Stimulated activated CD8-positive, alpha-beta memory T cell treated with anti-CD3 and anti-CD28 coated beads, Interleukin-7, amount 100 ng/mL, for 48 hours (primary cell): ENCODE results near the gene ZNF133.
"Not testable (repeated sequence)": the region's sequence is repeated elsewhere in the genome, so short reads cannot be mapped to it uniquely, and the experiment has no call there.

Experiments
- DNase-seq, 2 donors: peaks; one replicate each; pipeline ENCODE4 v3.0.0-alpha.2; 2020; ENCODE audit warnings: low read depth in 1 of 2; ENCODE audit errors: extremely low read depth in 1 of 2

The ZNF133 gene

DNA sequence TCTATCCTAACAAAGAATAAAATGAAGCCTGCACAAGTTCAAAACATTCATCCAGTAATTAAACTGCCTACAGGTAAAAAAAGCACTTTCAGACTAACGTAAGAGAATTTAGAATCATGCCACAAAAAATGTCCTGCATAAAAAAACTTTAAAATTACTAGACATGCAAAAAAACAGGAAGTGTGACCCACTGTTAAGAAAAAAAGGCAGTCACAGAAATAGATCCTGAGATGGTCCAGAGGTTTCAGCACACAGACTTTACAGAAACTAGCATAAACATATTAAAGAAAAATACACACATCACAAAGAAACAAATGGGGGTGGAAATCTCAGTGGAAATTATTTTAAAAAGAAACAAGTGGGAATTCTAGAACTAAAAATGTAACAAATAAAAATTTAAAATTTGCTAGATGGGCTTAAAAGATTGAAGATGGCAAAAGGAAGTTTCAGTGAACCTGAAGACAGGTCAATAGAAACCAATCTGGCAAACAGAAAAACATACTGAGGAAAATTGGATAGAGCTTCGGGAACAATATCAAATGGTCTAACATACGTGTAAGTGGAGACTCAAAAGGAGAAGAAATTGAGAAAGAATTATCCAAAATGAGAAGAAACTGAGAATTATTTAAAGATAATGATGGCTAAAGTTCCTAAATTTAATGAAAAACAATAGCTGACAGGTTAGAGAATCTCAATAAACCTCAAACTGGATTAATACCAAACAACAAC is 3.4 kb upstream of the ZNF133 start:
- DNase-seq, result no peak

DNA sequence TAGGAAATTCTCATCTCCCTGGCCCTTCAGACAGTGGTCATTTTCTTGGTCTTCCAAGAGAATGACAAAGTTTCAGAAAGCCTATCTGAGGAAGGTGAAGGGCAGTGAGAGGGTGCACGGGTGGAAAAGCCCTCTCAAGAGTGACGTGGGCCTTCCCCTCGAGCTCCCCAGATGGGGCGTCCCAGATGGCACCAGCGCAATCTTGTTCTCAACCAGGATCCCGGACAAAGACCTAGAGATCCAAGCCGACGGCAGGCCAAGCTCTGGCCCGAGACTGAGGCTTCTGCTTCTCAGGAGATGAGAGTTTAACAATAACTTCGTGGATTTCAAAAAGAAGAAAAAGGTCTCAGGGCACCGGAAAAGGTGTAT is 797 bp upstream of the ZNF133 start:
- no peak for DNase-seq

DNA sequence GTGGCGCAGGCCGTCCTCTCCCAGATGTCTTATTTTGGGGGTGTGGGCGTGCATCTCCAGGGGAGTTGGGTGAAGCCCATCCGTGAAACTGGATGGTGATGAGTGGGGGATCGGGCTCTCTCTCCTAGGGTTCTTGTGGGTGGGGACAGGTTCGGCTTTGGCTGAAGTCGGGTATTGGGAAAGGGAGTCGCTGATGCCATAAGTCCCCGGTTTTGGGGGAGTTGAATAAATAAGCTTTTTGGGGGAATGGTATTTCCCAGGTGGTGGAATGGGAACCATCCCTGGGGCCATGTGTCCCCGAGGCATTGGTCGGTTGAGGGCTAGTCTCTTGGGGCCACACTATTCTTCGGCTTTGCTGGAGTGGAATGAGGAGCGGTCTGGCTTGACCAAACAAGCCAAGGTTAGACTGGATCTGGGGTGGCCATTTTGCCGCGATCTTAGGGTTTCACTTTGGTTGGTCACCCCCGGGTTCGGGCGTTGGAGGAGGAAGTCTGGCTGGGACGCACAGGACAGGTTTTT is 481 bp downstream of the ZNF133 start:
- DNase-seq, result no peak

GRCh38 chr20:18289306-18289705 is 979 bp downstream of the ZNF133 start:
- no peak for DNase-seq

GRCh38 chr20:18299364-18299763 is 11.0 kb downstream of the ZNF133 start:
- no peak for DNase-seq

DNA sequence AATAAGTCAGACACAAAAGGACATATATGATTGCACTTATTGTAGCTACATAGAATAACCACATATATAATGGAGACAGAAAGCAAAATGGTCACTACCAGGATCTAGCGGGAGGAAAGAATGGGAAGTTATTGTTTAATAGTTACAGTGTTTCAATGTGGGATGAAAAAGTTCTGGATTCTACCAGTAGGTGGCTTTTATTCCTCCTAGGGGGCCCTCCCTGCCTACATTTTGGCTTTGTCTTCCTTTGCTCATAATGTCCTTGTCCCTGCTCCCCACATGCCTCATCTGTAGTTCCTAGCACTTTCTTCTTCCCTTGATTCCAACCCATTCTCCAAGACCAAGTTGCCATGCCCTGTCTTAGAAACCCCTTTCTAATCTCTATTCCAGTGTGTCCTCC is 16.3 kb downstream of the ZNF133 start:
- no peak for DNase-seq

- DNase-seq, result no peak
Measured at GRCh38 chr20:18307301-18307700, 19.0 kb downstream of the ZNF133 start.

DNA sequence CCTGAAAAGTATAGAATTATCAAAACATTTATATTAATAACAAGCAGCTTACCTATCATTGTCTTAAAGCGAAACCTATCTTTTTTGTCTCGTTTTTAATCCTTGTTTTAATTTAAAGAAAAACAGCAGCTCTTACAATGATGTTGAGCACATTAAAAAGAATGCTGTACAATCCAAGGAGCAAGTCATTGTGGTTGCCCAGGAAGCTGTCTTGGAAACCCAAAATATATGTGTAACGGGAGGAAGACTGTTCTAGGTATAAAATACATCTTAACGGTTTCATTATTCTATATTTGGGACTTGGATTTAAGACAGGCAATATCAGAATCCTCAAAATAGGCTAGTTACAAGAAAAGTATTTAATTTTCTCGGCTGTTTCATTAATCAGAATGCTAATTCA is 21.7 kb downstream of the ZNF133 start:
- no peak for DNase-seq

GRCh38 chr20:18310592-18310991 is 22.3 kb downstream of the ZNF133 start:
- DNase-seq, result no peak

DNA sequence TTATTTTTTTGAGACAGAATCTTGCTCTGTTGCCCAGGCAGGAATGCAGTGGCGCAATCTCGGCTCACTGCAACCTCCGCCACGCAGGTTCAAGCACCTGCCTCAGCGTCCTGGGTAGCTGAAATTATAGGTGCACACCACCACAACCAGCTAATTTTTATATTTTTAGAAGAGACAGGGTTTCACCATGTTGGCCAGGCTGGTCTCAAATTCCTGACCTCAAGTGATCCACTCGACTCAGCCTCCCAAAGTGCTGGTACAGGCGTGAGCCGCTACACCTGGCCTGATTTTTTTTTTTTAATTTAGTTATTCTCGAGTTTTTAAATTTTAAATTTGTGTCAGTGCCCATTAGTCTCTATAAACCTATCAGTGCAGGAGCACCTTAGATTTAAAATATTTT is 24.4 kb downstream of the ZNF133 start:
- DNase-seq, result no peak

GRCh38 chr20:18313411-18313810 is 25.1 kb downstream of the ZNF133 start:
- no peak for DNase-seq

DNA sequence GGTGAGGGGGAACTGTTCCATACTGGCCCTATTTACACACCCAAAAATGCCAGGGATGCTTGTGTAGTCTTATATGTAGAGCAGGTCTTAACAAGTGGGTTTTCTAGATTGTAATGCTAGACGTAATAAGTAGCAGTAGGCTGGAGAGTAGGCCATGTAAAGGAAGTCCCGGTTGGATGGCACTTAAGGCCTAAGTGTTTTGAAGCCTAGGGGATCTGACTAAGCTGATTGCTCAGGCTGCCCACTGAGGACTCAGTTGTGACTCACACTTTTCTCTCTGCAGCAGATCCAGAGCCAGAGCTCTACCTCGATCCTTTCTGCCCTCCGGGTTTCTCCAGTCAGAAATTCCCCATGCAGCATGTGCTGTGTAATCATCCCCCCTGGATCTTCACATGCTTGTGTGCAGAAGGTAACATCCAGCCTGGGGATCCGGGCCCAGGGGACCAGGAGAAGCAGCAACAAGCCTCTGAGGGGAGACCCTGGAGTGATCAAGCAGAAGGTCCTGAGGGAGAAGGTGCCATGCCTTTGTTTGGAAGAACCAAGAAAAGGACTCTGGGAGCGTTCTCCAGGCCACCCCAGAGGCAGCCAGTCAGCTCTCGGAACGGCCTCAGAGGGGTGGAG is 26.6 kb downstream of the ZNF133 start:
- DNase-seq, result no peak

GRCh38 chr20:18316166-18316565 is 27.8 kb downstream of the ZNF133 start:
- no peak for DNase-seq

DNA sequence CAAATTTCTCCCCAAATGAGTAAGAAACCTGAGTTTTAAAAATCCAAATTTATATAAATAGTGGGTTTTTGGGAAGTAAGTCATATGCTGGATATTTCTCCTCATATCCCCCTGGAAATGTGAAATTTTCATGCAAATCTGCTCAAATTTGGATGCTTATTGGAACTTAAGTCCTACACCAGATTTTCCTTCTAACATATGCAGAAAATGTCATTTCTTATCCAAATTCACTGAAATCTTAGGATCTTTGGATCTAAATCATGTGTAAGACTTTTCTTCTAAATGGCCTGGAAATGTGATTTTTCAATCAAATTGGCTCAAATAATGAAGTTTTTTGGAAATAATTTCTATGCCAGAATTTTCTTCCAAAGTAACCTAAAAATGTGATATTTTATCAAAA is 33.0 kb downstream of the ZNF133 start:
- no peak for DNase-seq

DNA sequence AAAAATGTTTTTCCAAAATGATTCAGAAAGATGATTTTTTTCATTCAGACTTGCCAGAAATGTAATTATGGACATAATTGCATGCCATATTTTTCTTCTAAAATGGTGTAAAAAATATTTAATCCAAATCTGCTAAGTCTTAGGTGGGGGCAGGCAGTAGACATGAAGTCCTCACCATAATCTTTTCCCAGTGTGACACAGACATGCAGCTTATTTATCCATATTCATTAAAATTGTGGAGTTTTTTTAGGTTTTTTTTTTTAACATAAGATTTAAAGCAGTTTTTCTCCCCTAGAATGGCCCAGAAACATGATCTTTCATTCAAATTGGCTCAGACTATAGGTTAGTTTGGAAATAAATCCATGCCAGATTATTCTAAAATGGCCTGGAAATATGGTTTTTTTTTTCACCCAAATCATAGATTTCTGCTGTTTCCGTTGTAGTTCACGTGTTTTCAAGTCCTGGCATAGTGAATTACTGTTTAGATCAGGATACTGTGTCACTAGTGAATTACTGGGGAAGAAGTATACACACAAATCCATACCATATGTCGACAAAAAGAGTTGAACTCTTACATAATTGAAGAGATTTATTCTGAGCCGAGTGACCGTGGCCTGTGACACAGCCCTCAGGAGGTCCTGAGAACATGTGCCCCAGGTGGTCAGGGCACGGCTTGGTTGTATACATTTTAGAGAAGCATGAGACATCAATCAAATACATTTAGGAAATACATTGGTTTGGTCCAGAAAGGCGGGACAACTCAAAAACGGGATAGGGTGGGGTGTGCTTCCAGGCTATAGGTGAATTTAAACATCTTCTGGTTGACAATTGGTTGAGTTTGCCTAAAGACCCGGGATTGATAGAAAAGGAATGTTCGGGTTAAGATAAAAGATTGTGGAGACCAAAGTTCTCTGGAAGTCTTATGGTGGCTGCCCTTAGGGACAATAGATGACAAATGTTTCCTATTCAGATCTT is 33.9 kb downstream of the ZNF133 start:
- DNase-seq, result no peak

DNA sequence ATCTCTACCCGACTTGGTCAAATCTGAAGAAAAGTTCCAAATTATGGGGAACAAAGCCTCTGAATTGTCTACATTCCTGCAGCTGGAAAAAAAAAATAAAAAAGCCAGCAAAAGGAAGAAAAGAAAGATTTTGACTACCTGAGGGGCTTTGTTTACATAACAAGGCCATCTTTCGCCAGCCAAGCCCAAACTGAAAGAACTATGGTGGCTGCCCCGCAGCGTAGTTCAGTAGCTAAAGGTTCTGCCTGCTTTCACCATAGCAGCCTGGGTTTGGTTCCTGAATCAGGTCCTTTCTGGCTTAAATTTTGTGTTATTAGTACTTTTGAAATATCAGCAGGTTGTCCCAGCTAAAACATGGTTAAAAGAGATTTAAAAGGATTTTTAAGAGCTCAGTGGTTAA is 35.4 kb downstream of the ZNF133 start:
- DNase-seq, result no peak

DNA sequence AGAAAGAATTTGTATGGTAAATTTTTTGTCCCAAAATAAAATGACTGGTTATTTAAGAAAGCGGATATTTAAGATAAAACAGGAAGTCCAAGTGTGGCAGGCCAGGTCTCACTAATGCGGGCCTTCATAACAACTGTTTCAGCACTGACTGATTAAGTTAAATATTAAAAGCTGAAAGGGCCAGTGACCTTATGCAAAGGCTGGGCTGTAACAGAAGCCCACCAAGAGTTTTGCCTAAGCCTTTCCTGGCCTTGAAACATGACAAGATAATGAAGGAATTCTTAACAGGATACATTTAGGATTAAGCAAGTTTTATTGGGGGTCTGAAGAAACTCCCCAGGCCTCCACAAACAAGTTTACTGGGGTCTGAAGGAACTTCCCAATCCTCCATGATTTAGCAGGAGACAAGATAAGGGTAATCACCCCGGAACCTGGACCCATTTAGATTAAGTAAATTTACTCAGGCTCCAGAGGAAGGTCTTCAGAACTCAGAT is 36.3 kb downstream of the ZNF133 start:
- no peak for DNase-seq

- DNase-seq, result no peak
Measured at GRCh38 chr20:18326990-18327389, 38.7 kb downstream of the ZNF133 start.

DNA sequence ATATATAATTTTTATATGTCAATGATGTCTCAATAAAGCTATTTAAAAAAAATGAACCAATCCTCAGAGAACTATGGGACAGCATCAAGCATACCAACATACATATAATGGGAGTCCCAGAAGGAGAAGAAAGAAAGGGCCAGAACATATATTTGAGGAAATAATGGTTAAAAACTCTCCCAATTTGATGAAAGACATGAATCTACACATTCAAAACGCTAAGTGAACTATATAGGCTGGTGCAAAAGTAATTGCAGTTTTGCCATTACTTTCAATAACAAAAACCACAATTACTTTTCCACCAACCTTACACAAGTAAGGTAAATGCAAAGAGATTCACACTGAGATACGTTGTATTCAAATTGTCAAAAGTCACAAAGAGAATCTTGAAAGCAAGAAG is 43.4 kb downstream of the ZNF133 start:
- DNase-seq, result no peak

DNA sequence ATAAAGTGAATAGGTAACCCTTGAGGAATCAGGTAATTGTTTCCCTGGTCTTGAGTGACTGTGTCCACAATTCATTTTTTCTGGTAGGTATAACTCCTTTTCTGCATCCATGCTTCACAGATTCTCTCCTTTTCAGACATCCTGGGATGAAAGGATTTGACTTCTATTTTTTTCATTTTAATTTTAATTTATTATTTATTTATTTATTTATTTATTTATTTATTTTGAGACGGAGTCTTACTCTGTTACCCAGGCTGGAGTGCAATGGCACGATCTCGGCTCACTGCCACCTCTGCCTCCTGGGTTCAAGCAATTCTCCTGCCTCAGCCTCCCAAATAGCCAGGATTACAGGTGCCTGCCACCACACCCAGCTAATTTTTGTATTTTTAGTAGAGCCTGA is 61.4 kb downstream of the ZNF133 start:
- DNase-seq, result not testable (repeated sequence)

DNA sequence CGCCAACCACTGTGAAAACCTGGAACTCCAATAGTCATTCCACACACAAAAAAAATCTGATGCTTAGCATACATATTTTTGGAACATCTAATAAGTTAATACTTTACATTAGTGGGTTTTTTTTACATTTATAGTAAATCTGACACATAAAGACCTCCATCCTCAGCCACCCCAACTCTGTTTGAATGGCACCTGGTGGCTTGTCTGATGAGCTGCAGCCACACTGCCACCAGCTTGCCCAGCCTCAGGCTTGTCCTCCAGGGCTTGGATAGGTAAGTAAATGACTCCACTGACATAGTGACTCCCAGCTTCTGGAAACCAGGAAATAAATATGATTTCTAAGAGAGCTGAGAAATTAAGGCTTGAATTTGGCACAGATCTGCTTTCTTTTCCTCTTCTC is 71.5 kb downstream of the ZNF133 start:
- DNase-seq, result no peak
